LNCaP clone FGC (cell line): ENCODE results near the gene ZNF335.

ENCODE experiments used
- DNase-seq: peaks from one replicate; pipeline ENCODE4 v3.0.0-alpha.2; 2011; ENCODE audit warnings: low read depth
- H3K4me3 ChIP-seq: 2 replicates; pipeline ENCODE4 v1.5.1; 2011; ENCODE audit warnings: mild to moderate bottlenecking, low read depth, low read length, control low read depth
- CTCF ChIP-seq: IDR thresholded peaks from 2 replicates; pipeline ENCODE4 v1.5.1; 2012; ENCODE audit warnings: mild to moderate bottlenecking; ENCODE audit not compliant: control insufficient read depth, insufficient read depth; ENCODE audit errors: extremely low read depth

The ZNF335 gene

GRCh38 chr20:45971675-45972499 is at the start of gene ZNF335:
TSS of gene ZNF335 (minus strand) at chr20:45972203. CDS start at chr20:45971410, 793 bp downstream.
- TF ChIP-seq CTCF: no peak
- DNase-seq: peak; percentile 85

GRCh38 chr20:46020555-46020954 is 48.6 kb upstream of the ZNF335 start:
- no peak for TF ChIP-seq CTCF
- DNase-seq: no peak
- H3K4me3 ChIP-seq: no peak overlapping the region

More at GRCh38 chr20:45971675-45972499, at the start of gene ZNF335:
- H3K4me3 ChIP-seq: peak within 1 kb of the TSS; percentile 96

GRCh38 chr20:46018611-46019010 is 46.6 kb upstream of the ZNF335 start:
- DNase-seq: no peak
- no peak overlapping the region for H3K4me3 ChIP-seq
- TF ChIP-seq CTCF: no peak

GRCh38 chr20:46018112-46018511 is 46.1 kb upstream of the ZNF335 start:
- no peak for TF ChIP-seq CTCF
- DNase-seq: no peak
- H3K4me3 ChIP-seq: no peak overlapping the region

GRCh38 chr20:46017272-46017671 is 45.3 kb upstream of the ZNF335 start:
- no peak overlapping the region for H3K4me3 ChIP-seq
- no peak for DNase-seq
- TF ChIP-seq CTCF: no peak

GRCh38 chr20:46014517-46015396 is 42.8 kb upstream of the ZNF335 start:
- DNase-seq: no peak
- TF ChIP-seq CTCF: no peak
- H3K4me3 ChIP-seq: no peak overlapping the region
